Thoracic aorta (tissue), 2 donors: ENCODE data around the gene TLE5. TPM values are rescaled to one million over a fixed set of nuclear protein-coding genes. Genes with fewer than 3 reads are reported as not detected.

ENCODE experiments used
- ATAC-seq: fragments of 150-250 bp; one replicate; pipeline ENCODE4 v1.8.0; 2017; ENCODE audit warnings: low read depth; ENCODE audit not compliant: insufficient number of reproducible peaks, low FRiP score
- DNase-seq: peaks from one replicate; pipeline ENCODE4 v3.0.0-alpha.2; 2020; ENCODE audit warnings: low spot score
- H3K27ac ChIP-seq, 2 donors: fragments of 200-600 bp; sonication (generic); 1 replicate in 1 of 2; 2 replicates in 1 of 2; pipeline ENCODE4 v1.5.1; 2016; ENCODE audit warnings: mild to moderate bottlenecking in 2 of 2, moderate library complexity in 2 of 2
- H3K27me3 ChIP-seq: fragments of 200-600 bp; sonication (generic); replicated peaks from 2 replicates; pipeline ENCODE4 v1.6.0; 2016; ENCODE audit warnings: mild to moderate bottlenecking; ENCODE audit not compliant: insufficient read depth
- H3K36me3 ChIP-seq: fragments of 200-600 bp; sonication (generic); one replicate; pipeline ENCODE4 v1.5.1; 2016
- H3K4me1 ChIP-seq, 2 donors: fragments of 200-600 bp; sonication (generic); 1 replicate in 1 of 2; 2 replicates in 1 of 2; pipeline versions ENCODE4 v1.5.1 to v1.6.0; 2016; ENCODE audit warnings: low read depth in 2 of 2, mild to moderate bottlenecking in 1 of 2; ENCODE audit not compliant: control insufficient read depth in 1 of 2
- H3K4me3 ChIP-seq: fragments of 200-600 bp; sonication (generic); 2 replicates; pipeline ENCODE4 v1.5.1; 2016; ENCODE audit warnings: mild to moderate bottlenecking
- H3K9me3 ChIP-seq: fragments of 200-600 bp; sonication (generic); 2 replicates; pipeline ENCODE4 v1.5.1; 2016
- CTCF ChIP-seq: fragments of 200-600 bp; sonication (generic); IDR thresholded peaks from one replicate; pipeline ENCODE4 v1.5.1; 2019; ENCODE audit warnings: antibody characterized with exemption
- total RNA-seq, 2 donors: library from RNA; depleted of rRNA; stranded (reverse); fragments of >200 nt; gene quantifications; one replicate each; pipeline versions ENCODE4 v1.1.0 to v1.2.3, GENCODE V29; 2016

The TLE5 gene
- total RNA-seq = 100 to 1,000 TPM; 346 to 448 TPM

GRCh38 chr19:3062165-3063105 is at the start of gene TLE5:
Gene TLE5 (minus strand): TSS chr19:3062495. CDS start chr19:3062200, 295 bp downstream.
- peak within 1 kb of the TSS; percentile 98 for H3K4me3 ChIP-seq
- ATAC-seq = no peak

GRCh38 chr19:3111586-3112247 is 49.4 kb upstream of the TLE5 start:
- no peak overlapping the region for H3K27ac ChIP-seq
- peaks cover 0 to 6% of the 10 kb centered on the region in 2 donors for H3K4me1 ChIP-seq
- peaks cover 24% of the 10 kb centered on the region for H3K36me3 ChIP-seq
- H3K9me3 ChIP-seq = no peaks in the 10 kb centered on the region
- no peak for ATAC-seq
- DNase-seq = no peak
- TF ChIP-seq CTCF = no peak
- H3K4me3 ChIP-seq = no peak overlapping the region
- no peaks in the 10 kb centered on the region for H3K27me3 ChIP-seq

More at GRCh38 chr19:3062165-3063105, at the start of gene TLE5:
- no peaks in the 10 kb centered on the region for H3K27me3 ChIP-seq
- H3K4me1 ChIP-seq = peaks cover 16 to 35% of the 10 kb centered on the region in 2 donors
- H3K9me3 ChIP-seq = no peaks in the 10 kb centered on the region
- no peak for DNase-seq
- TF ChIP-seq CTCF = no peak
- H3K36me3 ChIP-seq = peaks cover 19% of the 10 kb centered on the region
- peak within 1 kb of the TSS; percentile 84 to 92 for H3K27ac ChIP-seq

GRCh38 chr19:3110126-3110825 is 48.0 kb upstream of the TLE5 start:
- ATAC-seq (no peak), DNase-seq (no peak)
- Histone ChIP-seq H3K36me3 (peaks cover 23% of the 10 kb centered on the region), H3K27me3 (no peaks in the 10 kb centered on the region), H3K9me3 (no peaks in the 10 kb centered on the region), H3K27ac (no peak overlapping the region), H3K4me1 (peaks cover 0 to 13% of the 10 kb centered on the region in 2 donors), H3K4me3 (no peak overlapping the region)
- TF ChIP-seq CTCF = no peak

GRCh38 chr19:3109491-3109890 is 47.2 kb upstream of the TLE5 start:
- Histone ChIP-seq H3K4me3 (no peak overlapping the region), H3K27ac (no peak overlapping the region), H3K4me1 (peaks cover under 1 to 16% of the 10 kb centered on the region in 2 donors), H3K9me3 (no peaks in the 10 kb centered on the region), H3K27me3 (no peaks in the 10 kb centered on the region), H3K36me3 (peaks cover 18% of the 10 kb centered on the region)
- ATAC-seq (no peak), DNase-seq (no peak)
- no peak for TF ChIP-seq CTCF

GRCh38 chr19:3108775-3109174 is 46.5 kb upstream of the TLE5 start:
- H3K27me3 ChIP-seq = no peaks in the 10 kb centered on the region

More at GRCh38 chr19:3108775-3109174, 46.5 kb upstream of the TLE5 start:
- Histone ChIP-seq H3K4me3 (no peak overlapping the region), H3K9me3 (no peaks in the 10 kb centered on the region), H3K36me3 (peaks cover 16% of the 10 kb centered on the region), H3K27ac (no peak overlapping the region), H3K4me1 (peaks cover 6 to 23% of the 10 kb centered on the region in 2 donors)
- ATAC-seq (no peak), DNase-seq (no peak)
- TF ChIP-seq CTCF = peak; percentile 78
